Measurements from ENCODE around the gene IL32.

Gene IL32, protein sequence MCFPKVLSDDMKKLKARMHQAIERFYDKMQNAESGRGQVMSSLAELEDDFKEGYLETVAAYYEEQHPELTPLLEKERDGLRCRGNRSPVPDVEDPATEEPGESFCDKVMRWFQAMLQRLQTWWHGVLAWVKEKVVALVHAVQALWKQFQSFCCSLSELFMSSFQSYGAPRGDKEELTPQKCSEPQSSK

DNA sequence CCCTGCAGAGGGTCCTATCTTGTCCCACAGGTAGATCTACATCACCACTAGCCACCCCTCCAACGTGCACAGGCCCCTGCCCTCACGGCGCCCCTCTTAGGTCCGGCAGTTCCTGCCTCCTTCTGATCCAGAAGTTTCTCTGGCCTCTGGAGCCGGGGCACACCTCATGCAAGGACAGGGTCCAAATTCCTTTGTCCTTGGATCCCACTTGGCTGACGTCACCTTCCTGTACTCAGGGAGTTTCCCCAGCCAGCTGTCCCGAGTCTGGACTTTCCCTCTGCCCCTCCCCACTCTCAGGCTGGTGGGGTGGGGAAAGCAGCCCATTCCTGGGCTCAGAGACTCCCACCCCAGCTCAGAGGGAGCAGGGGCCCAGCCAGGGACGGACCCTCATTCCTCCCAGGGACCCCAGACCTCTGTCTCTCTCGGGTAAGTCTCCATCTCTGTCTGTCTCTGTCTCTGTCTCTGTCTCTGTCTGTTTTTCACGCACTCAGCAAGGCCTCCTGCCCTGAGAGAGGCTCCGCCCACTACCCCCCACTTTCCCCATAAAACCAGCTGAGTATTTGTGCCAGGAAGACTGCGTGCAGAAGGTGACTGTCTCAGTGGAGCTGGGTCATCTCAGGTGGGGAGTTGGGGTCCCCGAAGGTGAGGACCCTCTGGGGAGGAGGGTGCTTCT, at the start of gene IL32:
IL32 (plus strand) TSS at position 572 of the 673 bp plus-strand sequence. CDS start 172 bp downstream, outside the sequence.
- DNase-seq: no peak

DNA sequence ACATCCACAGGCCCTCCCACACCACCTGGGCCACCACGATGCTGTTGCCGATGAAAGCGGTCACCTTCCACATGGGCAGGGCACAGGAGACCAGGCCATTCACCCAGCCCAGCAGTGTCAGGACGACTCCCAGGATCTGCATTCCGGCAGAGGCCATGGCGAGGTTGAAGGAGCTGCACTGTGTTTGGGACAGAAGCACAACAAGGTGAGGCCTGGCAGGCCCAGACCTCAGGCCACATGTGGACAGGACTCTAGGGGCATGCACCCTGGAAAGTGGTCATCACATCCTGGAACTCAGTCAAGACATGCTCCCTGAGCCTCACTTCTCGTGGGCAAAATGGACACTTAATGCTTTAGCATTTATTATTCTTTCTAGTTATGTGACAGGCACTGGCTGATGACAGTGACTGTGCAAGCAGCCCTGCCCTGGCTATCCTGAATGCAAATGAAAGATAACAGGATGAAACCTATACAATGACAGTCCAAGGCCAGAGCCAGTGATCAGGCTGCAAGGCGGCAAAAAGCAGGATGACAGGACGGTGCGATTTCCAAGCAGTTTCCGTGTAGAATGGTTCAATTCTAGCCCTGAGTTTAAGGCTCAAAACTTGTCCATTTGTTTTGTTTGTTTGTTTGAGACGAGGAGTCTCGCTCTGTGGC, 49.4 kb upstream of the IL32 start:
- no peak for DNase-seq

DNA sequence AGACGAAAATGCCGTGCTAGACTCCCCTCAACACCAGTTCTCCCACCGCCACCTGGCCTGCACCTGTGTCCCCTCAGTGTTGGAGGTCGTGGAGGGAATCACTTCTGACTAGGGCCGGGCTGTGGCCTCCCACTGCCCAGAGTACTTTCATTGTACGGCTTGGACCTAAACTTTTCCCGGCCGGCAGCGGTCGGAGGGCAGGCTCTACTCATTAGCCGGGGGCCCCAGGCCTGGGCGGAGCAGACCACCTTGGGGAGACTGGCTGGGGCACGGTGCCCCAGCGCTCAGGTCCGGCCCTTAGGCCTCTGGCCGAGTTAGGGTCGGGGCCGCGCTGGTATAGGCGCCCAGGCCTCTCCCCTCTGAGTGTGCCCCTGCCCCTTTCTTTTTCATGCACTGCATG, 48.1 kb upstream of the IL32 start:
- DNase-seq: no peak

DNA sequence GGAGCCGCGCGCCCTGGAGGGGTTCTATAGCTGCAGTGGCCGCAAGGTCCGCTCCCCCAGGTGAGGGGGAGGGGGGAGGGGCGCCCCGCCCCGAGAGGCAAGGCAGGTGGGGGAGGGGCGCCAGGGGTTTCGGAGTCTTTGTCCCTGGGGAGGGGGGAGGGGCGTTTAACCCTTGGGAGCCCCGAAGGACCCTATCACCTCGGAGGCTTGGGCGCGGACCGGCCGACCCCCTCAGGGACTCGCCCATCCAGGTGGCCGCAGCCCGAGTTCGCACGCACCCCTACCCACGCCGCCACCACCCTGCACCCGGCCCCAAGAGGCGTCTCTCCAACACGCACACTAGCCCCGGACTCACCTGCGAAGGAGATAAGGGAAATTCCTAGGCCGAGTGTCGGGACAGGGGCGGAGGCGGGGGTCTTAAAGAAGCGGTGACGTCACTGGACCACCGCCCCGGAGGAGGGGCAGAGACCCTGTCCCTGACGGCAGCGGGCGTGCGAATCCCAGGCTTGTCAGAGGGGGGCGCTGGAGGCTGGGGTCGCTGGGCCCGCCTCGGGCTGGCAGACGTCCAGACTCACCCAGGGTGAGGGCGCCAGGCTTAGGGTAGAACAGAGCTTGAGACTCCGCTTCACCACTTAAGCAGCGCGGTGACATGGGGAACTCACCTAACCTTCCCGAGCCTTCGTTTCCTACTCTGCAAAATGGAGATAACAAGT, 47.5 kb upstream of the IL32 start, which contains the start of gene CLDN6:
CLDN6 (minus strand) TSS at position 390 of the 713 bp plus-strand sequence. CDS start 2,162 bp downstream, outside the sequence.
- DNase-seq: no peak

DNA sequence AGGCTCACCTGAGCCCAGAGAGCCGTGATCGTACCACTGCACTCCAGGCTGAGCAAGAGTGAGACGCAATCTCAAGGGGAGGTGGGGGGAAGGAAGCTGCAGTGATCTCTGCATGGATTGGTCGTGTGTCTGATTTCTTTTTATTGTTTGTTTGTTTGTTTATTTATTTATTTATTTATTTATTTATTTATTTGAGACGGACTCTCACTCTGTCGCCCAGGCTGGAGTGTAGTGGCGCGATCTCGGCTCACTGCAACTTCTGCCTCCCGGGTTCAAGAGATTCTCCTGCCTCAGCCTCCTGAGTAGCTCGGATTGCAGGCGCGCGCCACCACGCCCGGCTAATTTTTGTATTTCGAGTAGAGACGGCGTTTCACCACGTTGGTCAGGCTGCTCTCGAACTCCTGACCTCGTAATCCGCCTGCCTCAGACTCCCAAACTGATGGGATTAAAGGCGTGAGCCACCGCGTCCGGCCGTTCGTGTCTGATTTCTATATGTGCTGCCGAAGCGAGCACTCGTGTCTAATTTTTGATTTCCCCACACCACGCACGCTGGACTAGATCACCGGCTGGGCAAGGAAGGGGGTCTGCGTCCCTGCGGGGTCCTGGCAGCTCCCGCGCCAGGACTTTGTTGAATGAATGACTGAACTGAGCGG, 45.7 kb upstream of the IL32 start:
- DNase-seq: no peak

DNA sequence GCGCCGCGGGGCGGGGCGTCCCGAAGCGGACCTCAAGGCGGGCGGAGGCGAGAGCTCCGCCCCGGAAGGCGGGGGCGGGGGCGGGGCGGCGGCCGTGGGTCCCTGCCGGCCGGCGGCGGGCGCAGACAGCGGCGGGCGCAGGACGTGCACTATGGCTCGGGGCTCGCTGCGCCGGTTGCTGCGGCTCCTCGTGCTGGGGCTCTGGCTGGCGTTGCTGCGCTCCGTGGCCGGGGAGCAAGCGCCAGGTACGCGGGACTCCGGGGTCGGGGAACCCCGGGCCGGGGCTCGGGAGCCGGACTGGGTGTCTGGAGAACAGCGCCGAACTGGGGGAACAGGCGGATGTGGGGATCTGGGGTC, 45.2 kb upstream of the IL32 start, which contains the start of gene TNFRSF12A:
TNFRSF12A (plus strand) TSS at position 122 of the 357 bp plus-strand sequence; CDS start at position 152, 30 bp downstream.
- peak in 11 of 14 donors; percentile 19 to 66 (median 39) for DNase-seq

DNA sequence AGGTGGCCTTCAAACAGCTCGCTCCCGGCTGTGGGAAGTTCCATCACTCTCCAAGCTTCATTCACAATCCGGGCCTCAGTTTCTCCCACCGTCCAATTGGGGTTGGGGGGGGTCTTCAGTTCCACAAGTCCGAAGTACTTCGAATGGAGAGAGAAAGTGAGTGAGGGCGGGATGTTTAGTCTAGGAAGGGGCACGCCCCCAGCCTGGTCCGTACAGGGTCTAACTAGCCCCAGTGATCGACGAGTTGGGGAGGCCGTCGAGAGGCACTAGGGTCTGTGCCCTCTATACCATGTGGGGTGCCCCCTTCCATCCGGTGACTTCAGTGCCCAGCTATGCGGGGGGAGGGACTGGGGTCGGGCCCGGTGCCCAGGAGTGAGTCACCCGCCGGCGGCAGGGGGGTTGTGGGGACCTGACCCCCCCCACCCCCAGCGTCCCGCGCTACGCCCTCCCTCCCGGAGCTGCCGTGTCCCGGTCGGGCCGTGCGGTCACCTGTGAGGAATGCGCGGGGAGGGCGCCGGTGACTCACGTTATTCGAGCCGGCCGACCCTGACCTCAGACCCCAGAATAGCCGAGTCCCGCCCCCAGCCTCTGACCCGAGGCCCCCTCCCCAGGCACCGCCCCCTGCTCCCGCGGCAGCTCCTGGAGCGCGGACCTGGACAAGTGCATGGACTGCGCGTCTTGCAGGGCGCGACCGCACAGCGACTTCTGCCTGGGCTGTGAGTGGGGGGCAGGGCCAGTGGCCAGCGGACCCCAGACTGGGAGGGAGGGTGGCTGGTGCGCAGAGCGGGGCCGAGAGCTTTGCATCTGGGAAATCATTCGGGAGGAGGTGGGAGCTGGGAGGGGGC, 44.6 kb upstream of the IL32 start:
- DNase-seq: peak in 8 of 14 donors; percentile 14 to 81 (median 38)

DNA sequence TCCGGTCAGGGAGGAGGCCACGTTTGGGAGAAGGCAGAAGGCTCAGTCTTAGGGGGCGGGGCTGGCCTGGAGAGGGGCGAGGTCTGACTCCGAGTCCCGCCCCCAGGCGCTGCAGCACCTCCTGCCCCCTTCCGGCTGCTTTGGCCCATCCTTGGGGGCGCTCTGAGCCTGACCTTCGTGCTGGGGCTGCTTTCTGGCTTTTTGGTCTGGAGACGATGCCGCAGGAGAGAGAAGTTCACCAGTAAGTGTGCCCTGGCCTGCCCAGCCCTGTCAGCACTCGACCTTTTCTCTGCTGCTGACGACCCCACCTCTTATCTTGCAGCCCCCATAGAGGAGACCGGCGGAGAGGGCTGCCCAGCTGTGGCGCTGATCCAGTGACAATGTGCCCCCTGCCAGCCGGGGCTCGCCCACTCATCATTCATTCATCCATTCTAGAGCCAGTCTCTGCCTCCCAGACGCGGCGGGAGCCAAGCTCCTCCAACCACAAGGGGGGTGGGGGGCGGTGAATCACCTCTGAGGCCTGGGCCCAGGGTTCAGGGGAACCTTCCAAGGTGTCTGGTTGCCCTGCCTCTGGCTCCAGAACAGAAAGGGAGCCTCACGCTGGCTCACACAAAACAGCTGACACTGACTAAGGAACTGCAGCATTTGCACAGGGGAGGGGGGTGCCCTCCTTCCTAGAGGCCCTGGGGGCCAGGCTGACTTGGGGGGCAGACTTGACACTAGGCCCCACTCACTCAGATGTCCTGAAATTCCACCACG, 43.8 kb upstream of the IL32 start:
- DNase-seq: peak in 6 of 14 donors; percentile 21 to 68 (median 46)

DNA sequence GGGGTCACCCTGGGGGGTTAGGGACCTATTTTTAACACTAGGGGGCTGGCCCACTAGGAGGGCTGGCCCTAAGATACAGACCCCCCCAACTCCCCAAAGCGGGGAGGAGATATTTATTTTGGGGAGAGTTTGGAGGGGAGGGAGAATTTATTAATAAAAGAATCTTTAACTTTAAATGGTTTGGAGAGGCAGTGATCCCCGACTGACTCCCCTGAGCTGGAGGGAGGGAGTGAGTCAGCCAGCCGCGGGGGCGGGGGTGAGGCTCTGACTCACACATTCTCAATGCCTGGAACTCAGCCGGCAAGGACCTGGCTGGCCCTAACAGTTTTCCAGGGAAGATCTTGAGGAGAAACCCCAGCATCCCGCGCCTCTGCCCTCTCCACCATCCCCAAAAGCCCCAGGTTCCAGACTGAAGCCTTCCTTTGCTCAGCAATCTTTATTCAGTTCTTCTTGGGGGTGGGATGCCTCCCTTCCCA, 43.2 kb upstream of the IL32 start:
- peak in 7 of 14 donors; percentile 14 to 83 (median 36) for DNase-seq

DNA sequence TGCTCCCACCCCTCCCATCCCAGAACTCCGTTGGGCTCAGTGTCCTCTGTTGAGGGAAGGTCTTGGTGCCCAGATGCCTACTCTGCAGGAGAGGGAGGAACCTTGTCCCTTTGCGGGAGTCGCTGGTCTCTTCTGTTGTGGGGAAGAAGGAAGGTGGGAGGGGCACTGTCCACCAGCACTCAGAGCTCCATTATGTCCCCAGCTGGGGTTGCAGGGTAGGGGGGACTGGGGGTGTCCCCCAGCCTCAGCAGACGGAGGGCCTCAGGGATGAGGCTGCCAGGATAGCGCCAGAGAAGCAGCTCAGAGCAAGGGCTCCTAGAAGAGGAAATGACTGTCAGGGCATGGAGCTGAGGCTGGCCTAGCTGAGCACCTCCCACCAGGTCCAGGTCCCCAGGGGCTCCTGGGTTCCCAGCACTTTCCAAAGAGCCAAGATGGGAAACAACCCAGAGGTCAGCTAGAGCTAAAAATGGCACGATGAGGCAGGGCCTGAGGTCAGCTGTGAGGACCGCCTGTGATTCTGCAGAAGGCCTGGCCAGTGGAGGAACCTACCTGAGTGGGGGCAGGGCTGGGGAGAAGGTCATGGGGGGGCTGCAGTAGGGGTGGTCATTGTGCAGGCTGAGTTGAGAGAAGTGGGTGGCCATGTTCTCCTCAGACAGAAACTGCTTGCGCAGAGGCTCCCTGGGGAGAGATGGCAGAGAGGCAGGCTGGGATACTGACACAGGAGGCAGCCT, 42.6 kb upstream of the IL32 start:
- DNase-seq: no peak

DNA sequence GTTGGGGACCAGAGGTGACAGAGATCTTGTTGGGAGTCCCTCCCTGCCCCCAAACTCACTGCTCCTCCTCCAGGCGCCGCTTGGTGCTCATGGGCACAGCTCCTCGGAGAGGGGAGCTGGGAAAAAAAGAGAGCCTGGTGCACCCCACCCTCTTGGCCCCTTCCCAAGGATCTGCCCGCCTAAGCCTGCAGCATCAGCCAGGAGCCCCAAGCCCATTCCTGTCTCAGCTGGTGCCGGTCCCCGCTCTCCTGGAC, 42.1 kb upstream of the IL32 start:
- peak in 7 of 14 donors; percentile 59 to 76 (median 67) for DNase-seq

DNA sequence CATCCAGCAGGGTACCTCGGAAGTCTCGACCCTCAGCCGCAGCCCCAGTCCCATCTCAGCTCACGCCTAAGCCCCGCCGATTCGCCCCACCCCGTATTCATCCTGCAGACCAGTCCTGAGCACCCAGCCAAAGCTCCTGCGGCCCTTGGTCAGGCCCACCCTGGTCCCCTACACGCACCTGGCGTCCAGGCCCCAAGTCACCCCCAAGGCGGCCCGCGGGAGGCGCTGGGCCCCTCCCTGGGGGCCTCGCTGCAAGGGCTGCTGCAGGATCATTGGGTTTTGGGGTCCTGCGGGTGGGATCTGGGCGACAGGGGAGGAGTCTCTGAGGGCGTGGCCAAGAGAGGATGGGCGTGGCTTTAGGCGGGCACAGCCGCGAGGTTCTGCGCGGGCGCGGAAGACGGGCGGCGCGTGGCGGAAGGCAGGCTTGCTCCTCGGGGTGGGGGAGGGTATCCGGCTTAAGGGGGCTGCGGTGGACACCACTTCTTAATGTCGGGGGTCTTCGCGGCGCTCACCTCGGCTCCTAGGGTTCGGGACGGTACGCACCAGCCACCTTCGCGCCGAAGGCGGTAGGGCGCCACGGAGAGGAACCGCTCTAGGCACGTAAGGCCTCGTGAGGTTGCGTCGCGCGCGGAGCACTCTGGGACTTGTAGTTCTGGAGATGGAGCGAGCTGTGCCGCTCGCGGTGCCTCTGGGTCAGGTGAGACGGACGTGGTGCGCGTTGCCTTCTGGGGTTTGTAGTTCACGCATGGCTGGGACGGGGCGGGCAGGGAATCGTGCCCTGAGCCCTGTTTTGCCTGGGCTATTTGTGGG, 41.6 kb upstream of the IL32 start, which contains the start of the genes HCFC1R1 and THOC6:
HCFC1R1 (minus strand) TSS at position 274 of the 810 bp plus-strand sequence; CDS start at position 273, 1 bp downstream.
THOC6 (plus strand) TSS at position 367 of the 810 bp plus-strand sequence; CDS start at position 659, 292 bp downstream.
- peak; percentile 88 to 97 (median 94) for DNase-seq

DNA sequence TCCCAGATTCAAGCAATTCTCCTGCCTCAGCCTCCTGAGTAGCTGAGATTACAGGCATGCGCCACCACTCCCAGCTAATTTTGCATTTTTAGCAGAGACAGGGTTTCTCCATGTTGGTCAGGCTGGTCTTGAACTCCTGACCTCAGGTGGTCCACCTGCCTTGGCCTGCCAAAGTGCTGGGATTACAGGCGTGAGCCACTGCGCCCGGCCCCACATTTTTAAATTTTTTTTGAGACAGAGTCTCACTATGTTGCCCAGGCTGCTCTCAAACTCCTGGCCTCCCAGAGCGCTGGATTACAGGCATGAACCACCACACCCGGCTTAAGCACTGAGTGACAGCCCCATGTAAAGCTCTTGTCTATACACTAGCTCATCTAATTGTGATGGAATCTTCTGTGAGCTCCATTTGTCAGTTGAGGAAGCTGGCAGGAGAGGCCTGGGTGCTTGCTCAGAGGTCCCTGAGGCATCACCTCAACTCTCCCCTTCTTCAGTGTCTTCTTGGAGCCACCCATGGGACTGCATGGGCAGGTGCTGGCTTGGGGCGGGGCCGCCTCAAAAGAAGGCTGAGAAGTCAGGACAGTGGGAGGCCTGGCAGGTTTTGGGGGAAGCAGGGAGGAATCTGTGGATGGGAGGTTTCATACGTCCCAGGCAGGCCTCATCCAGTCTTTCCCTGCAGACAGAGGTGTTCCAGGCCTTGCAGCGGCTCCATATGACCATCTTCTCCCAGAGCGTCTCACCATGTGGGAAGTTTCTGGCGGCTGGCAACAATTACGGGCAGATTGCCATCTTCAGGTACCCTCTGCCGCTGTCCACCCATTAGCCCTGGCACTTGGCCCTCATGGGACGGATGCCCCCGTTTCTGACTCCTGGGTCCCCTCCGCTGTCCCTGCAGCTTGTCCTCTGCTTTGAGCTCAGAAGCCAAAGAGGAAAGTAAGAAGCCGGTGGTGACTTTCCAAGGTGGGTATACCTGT, 40.1 kb upstream of the IL32 start:
- DNase-seq: no peak

DNA sequence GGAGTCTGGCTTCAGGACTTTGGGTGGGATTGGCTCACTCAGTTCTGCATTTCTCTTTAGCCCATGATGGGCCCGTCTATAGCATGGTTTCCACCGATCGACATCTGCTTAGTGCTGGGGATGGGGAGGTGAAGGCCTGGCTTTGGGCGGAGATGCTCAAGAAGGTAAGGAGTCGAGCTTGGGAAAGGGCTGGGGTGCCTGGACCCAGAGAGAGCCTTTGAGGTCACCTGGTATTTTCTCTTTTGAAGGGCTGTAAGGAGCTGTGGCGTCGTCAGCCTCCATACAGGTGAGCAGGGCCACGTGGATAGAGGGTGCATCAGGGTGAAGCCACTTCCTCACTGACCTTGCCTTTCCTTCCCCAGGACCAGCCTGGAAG, 39.4 kb upstream of the IL32 start:
- DNase-seq: no peak

DNA sequence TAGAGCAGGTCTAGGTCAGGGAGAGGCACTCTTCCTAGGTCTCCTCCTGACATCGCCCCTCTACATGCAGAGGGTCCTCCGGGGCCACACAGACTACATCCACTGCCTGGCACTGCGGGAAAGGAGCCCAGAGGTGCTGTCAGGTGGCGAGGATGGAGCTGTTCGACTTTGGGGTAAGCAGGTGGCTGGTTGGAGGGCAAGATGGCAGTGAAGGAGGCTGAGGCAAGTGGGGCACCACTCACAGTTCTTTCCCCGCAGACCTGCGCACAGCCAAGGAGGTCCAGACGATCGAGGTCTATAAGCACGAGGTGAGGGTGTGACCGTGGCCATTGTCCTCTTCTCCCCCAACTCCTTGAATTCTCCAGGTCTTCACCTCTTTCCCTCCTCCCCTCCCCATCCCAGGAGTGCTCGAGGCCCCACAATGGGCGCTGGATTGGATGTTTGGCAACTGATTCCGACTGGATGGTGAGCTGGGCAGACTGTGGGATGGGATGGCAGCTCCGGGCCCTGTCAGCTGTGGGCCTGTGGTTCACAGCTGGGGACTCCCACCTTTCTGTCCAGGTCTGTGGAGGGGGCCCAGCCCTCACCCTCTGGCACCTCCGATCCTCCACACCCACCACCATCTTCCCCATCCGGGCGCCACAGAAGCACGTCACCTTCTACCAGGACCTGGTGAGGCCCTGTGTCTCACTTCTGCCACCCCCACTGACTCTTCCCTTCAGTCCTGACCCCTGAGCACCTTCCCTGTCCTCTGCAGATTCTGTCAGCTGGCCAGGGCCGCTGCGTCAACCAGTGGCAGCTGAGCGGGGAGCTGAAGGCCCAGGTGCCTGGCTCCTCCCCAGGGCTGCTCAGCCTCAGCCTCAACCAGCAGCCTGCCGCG, 38.6 kb upstream of the IL32 start:
- DNase-seq: no peak

DNA sequence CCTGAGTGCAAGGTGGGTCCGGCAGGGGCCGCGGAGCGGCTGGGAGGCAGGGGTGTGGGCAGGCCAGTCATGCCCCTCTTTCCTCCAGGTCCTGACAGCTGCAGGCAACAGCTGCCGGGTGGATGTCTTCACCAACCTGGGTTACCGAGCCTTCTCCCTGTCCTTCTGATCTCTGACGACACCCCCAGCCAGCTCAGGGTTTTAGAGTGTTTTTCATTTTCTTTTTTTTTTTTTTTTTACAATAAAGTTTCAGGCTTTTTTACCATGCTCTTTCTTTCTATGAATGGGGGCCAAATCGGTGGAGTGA, 38.0 kb upstream of the IL32 start:
- no peak for DNase-seq
